K562 (cell line): ENCODE measurements around the gene TLL1.

Source experiments
- CREM ChIP-seq: IDR thresholded peaks from 2 replicates; pipeline ENCODE4 v1.6.1; 2014; ENCODE audit warnings: antibody characterized with exemption, low read depth
- CTCF ChIP-seq, 3 experiments: IDR thresholded peaks in 2 of 3; conservative IDR thresholded peaks in 1 of 3; 2 replicates each; pipeline ENCODE4 v1.5.1; 2011 to 2012; ENCODE audit warnings: low read length in 3 of 3, mild to moderate bottlenecking in 3 of 3, control low read depth in 2 of 3, improper control_type of control experiment in 1 of 3, inconsistent platforms in 1 of 3, low read depth in 1 of 3, mixed read lengths in 1 of 3, moderate library complexity in 1 of 3; ENCODE audit not compliant: insufficient read depth in 2 of 3
- DPF2 ChIP-seq: fragments of 450-650 bp; IDR thresholded peaks from 2 replicates; pipeline ENCODE4 v1.6.1; 2016
- E2F1 ChIP-seq: sonication (generic); formaldehyde crosslinking; IDR thresholded peaks from 2 replicates; pipeline ENCODE4 v1.8.1; 2023; ENCODE audit warnings: mild to moderate bottlenecking, missing genetic modification reagents, moderate library complexity
- ELF1 ChIP-seq: fragments of 200-800 bp; sonication (Bioruptor generic); IDR thresholded peaks from 2 replicates; pipeline ENCODE4 v1.6.1; 2016; ENCODE audit warnings: missing genetic modification characterization, missing compliant biosample characterization
- FOXM1 ChIP-seq, 2 experiments: fragments of 450-650 bp in 1 of 2; sonication (generic) in 1 of 2; formaldehyde crosslinking in 1 of 2; IDR thresholded peaks; 2 replicates each; pipeline versions ENCODE4 v1.6.1 to v1.9.0; 2017 to 2022; ENCODE audit warnings: low read depth in 2 of 2, mild to moderate bottlenecking in 2 of 2, missing genetic modification reagents in 1 of 2, moderate library complexity in 1 of 2
- GATAD2B ChIP-seq: fragments of 450-650 bp; IDR thresholded peaks from 2 replicates; pipeline ENCODE4 v1.6.1; 2017; ENCODE audit warnings: mild to moderate bottlenecking, borderline replicate concordance
- MGA ChIP-seq: fragments of 450-650 bp; IDR thresholded peaks from 2 replicates; pipeline ENCODE4 v1.6.1; 2016; ENCODE audit warnings: mild to moderate bottlenecking, moderate library complexity
- MITF ChIP-seq: IDR thresholded peaks from 2 replicates; pipeline ENCODE4 v1.6.1; 2014; ENCODE audit warnings: antibody characterized with exemption
- SMAD3 ChIP-seq: fragments of 450-650 bp; formaldehyde crosslinking; conservative IDR thresholded peaks from 2 replicates; pipeline ENCODE4 v1.4.0; 2020; ENCODE audit warnings: mild to moderate bottlenecking
- SMC3 ChIP-seq: conservative IDR thresholded peaks from 2 replicates; pipeline ENCODE4 v1.6.1; 2011; ENCODE audit warnings: low read depth, low read length, improper control_type of control experiment; ENCODE audit not compliant: insufficient read depth
- TARDBP ChIP-seq: fragments of 450-650 bp; IDR thresholded peaks from 2 replicates; pipeline ENCODE4 v1.6.1; 2016
- ZNF184 ChIP-seq: sonication (generic); formaldehyde crosslinking; IDR thresholded peaks from 2 replicates; pipeline ENCODE4 v1.5.0; 2020; ENCODE audit warnings: missing genetic modification reagents
- ZNF778 ChIP-seq: fragments of 450-650 bp; formaldehyde crosslinking; IDR thresholded peaks from 2 replicates; pipeline ENCODE4 v1.4.0; 2020; ENCODE audit warnings: mild to moderate bottlenecking, moderate library complexity

GRCh38 chr4:166019441-166020220, 146.6 kb downstream of the TLL1 start:
- TF ChIP-seq SMC3 (no peak), DPF2 (no peak), MGA (no peak), TARDBP (no peak), CTCF (IDR thresholded peaks at IDR 0.05 in 2 of 3, conservative IDR thresholded peaks at IDR 0.05 in 1 of 3; ENCODE audit: insufficient read depth in 2 of 3, low read depth in 1 of 3, low read length in 3 of 3) (no peak), ZNF184 (CRISPR knock-in tag) (no peak), GATAD2B (no peak), MITF (no peak), SMAD3 (CRISPR knock-in tag) (no peak), CREM (no peak), E2F1 (CRISPR knock-in tag) (no peak), ZNF778 (CRISPR knock-in tag) (no peak), ELF1 (tag) (no peak), FOXM1 (IDR thresholded peaks at IDR 0.05; ENCODE audit: low read depth) (no peak), FOXM1 (CRISPR knock-in tag; IDR thresholded peaks at IDR 0.05; ENCODE audit: low read depth) (no peak)
